ENCODE results near the gene CSRP1. TPM values are rescaled to one million over a fixed set of nuclear protein-coding genes. Genes with fewer than 3 reads are reported as not detected.
"Not testable (repeated sequence)": the region's sequence is repeated elsewhere in the genome, so short reads cannot be mapped to it uniquely, and the experiment has no call there.

The CSRP1 gene
- total RNA-seq, 1 donor from 2014 or later = 256 TPM

- DNase-seq = peak; percentile 69
Observed at GRCh38 chr1:201537891-201538611, 31.1 kb upstream of the CSRP1 start.

DNA sequence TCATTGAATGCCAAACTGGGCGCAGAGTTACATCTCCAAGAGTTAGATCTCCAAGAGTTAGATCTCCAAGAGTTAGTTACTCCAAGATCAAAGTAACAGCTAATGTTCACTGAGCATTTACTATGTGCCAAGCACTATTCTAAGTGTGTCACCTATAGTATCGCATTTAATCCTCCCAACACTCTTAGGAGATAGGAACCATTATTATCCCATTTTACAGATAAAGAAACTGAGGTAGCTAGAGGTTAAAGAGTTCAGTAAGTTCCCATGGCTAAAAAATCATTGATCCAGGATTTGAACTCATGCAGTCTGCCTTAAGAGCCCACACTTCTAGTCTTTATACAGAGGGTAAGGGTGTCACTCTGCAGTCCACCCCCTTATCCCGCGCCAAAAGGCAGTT is 30.5 kb upstream of the CSRP1 start:
- DNase-seq = no peak

- DNase-seq = no peak
Observed at GRCh38 chr1:201537028-201537427, 30.1 kb upstream of the CSRP1 start.

GRCh38 chr1:201536558-201536957 is 29.6 kb upstream of the CSRP1 start:
- peak; percentile 41 for DNase-seq

DNA sequence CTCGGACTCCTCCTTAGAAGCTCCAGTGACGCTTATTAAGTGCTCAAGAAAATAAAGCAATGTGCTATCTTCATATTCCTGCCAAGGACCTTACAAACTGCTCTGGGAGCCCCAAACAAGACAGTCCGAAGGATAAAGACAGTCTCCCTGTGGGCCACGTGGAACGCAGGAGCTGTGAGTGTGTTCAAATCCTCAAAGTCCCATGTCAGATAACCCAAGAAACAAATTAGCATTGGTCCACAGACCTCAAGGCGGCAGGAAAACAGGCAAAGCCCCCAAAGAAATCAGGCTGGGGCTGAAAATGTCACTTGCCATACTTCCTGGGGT is 29.0 kb upstream of the CSRP1 start:
- no peak for DNase-seq

GRCh38 chr1:201535046-201535918 is 28.4 kb upstream of the CSRP1 start:
- no peak for DNase-seq

DNA sequence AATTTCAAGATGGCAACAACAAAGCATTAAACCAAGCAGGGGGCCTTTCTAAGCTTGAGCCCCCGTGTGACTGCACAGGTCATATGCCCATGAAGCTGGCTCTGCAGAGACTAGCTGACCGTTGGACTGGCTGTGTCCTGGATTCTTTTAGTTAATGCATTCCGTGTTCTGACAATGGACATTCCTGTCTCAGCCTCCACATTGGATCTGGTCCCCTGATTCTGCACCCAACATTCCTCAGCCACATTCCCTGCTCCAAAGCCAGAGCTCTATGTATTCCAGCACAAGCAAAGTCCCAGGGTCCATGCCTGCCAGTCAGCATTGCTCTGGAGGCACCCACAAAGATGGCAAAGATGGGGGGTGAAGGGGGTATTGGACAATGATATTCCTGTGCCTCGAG is 26.9 kb upstream of the CSRP1 start:
- no peak for DNase-seq

GRCh38 chr1:201531551-201532425 is 24.9 kb upstream of the CSRP1 start:
- DNase-seq = no peak

- peak; percentile 90 for DNase-seq
Observed at GRCh38 chr1:201530741-201531531, 24.0 kb upstream of the CSRP1 start.

DNA sequence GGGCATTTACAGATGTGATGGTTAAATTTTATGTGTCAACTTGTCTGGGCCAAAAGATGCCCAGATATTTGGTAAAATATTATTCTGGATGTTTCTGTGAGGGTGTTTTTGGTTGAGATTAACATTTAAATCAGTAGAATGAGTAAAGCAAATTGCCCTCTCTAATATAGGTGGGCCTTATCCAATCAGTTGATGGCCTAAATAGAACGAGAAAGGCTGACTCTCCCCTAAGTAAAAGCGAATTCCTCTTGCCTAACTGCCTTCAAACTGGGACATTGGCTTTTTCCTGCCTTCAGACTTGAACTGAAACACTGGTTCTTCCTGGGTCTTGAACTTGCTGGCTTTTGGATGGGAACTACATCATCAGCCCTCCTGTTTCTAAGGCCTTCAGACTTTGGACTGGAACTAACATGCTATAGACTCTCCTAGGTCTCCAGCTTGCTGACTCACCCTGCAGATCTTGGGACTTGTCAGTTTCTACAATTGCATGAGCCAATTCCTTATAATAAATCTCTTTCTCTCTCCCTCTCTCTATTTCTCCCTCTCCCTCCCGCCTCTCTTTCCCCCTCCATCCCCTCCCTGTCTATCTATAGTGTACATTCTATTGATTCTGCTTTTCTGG is 21.8 kb upstream of the CSRP1 start:
- DNase-seq = no peak

GRCh38 chr1:201527879-201528278 is 21.0 kb upstream of the CSRP1 start:
- DNase-seq = no peak

DNA sequence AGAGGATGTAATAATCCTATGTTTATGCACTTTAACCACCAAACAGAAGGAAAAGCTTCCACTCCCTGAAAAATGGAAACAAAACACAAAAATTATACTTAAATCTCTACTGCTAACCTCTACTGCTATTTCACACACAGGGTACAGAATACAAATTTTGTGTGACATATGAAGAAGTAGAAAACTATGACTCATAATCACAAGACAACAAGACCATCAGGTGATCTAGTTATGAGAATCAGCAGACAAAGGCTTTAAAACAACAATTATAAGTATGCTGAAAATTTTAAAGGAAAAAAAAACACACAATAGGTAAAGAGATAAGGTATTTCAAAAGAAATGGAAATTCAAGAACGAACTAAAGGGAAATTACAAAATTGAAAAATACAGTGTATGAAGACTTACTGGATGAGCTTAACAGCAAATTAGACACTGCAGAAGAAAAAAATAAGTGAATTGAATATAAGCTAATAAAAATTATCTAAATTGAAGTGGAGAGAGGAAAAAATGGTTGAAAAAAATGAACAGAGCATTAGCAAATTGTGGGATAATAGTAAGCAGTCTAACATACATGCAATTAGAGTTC is 18.4 kb upstream of the CSRP1 start:
- DNase-seq = no peak

- DNase-seq = not testable (repeated sequence)
Observed at GRCh38 chr1:201520046-201520575, 13.2 kb upstream of the CSRP1 start.

DNA sequence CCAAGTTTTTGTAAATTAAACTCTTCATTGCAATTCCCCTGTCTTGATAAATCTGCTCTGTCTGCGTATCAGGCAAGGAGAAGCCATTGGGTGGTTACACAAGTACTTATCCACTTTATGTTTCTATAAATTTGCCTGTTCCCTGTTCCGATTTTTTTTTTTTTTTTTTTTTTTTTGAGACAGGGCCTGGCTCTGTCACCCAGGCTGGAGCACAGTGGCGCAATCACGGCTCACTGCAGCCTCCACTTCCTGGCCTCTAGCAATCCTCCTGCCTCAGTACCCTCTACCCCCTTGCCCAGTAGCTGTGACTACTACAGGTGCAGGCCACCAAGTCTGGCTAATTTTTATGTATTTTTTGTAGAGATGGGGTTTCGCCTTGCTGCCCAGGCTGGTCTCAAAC is 11.1 kb upstream of the CSRP1 start:
- DNase-seq = no peak

DNA sequence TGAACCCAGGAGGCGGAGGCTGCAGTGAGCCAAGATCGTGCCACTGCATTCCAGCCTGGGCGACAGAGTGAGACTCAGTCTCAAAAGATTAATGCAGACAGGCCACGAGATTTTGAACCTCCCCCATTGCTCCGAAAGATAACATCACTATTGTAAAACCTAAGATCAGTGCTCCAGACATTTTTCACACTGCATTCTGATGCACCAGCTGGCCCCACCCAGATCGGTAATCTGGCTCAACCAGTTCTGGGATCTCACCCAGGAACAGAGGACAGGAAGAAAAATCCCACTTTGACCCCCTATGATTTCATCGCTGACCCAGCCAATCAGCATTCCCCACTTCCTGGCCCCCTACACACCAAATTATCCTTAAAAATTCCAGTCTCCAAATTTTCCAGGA is 10.7 kb upstream of the CSRP1 start:
- no peak for DNase-seq

DNA sequence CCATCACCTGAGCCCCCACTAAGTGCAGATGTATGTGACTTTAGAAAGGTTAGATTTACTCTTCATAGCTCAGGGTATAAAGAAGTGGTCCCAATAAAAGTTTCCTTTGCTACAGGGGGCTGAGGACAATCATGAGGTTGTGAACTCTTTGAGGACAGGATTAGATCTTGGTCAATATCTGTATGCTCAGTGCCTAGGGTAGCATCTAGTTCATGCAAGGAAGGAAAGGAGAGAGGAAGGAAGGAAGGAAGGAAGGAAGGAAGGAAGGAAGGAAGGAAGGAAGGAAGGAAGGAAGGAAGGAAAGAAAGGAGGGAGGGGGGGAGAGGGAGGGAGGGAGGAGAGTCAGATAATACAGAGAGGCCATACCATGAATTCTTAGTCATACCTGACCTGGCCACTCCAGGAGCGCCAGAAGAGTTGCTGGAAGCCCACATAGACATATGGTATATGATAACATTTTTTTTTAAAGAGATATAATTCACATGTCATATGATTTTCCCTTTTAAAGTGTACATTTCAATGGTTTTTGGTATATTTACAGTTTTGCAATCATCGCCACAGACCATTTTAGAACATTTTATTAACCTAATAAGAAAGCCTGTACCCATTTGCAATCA is 9.7 kb upstream of the CSRP1 start:
- no peak for DNase-seq

DNA sequence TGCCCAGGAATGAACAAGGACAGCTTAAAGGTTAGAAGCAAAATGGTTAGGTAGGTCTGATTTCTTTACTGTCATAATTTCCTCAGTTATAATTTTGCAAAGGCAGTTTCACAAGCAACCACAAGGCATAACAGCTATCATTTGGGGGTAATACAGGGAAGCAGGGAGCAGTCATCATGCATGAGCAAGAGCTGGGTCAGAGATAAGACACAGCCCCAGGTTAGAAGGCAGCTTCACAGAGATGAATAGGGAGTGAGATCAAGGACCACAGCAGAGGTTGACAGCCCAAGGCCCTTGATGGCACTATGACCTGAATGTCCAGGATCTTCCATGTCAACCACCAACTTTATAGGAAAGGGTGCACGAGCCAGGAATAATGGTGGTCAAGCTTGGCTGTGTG is 9.0 kb upstream of the CSRP1 start:
- DNase-seq = no peak

DNA sequence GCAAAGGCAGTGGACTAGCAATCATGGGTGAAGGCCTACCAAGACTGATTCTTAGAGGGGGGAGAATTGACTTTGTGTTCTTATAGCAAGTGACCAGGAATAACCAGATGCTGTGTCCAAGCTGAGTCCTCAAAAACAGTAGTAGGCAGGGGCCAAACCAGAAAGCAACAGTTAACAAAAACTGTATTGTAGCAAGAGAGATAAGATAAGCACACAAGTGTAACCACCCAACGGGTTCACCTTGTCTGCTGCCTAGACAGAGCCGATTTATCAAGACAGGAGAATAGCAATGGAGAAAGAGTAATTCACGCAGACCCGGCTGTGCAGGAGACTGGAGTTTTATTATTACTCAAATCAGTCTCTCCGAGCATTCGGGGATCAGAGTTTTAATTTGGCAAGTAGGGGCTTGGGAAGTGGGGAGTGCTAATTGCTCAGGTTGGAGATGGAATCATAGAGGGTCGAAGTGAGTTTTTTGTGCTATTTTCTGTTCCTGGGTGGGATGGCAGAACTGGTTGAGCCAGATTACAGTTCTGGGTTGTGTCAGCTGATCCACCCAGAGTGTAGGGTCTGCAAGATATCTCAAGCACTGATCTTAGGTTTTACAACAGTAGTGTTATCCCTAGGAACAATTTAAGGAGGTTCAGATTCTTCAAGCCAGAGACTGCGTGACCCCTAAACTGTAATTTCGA is 8.3 kb upstream of the CSRP1 start:
- no peak for DNase-seq

DNA sequence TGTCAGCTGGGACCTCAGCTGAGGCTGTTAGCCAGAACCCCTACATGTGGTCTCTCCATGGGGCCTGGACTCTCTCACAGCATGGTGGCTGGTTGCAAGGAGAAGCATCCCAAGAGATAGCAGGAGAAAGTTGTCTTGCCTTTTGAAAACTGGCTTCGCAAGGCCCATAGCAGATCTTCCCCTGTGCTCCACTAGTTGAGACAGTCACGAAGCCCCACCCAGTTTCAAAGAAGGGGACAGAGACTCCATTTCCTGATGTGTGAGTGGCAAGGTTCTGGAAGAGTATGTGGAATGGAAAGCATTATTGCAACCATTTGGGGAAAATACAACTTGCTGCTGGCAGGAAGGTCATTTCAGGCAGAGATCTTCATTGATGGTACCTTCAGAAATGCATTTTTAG is 7.5 kb upstream of the CSRP1 start:
- DNase-seq = no peak
